Measurements from ENCODE around the gene MICAL3. TPM values are rescaled to one million over a fixed set of nuclear protein-coding genes. Genes with fewer than 3 reads are reported as not detected.

Gene MICAL3
- total RNA-seq, 4 donors from 2014 or later, result 6.0 to 9.8 (median 8.1) TPM

DNA sequence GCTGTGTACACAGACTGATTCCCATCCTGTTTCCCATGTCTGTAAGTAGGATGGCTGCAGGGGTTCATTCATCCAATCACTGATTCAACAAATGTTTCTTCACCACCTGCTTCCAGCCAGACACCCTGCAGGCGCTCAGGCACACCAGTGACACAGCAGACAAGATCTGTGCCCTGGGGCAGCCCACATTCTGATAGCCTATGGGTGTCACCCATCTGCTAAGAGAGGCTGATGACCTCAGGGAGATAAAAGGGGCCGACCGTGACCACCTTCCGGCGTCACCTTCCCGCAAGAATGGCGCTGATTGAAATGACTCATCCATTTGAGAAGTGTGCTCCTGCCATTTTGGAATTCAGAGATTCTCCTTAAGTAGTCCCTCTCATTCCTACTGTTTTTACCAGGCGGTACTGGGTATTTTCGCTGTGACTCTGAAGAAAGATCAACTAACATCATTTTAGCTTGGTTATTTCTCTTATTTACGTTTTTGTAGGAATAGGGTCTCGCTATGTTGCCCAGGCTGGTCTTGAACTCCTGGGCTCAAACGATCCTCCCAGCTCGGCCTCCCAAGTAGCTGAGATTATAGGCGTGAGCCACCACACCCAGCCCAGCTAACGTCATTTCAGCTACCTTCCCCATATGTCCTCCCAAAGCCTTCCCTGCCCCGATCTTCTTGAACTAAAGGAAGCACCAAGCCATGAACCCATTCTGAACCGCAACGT is 176.8 kb downstream of the MICAL3 start:
- TF ChIP-seq, protein P1, sequence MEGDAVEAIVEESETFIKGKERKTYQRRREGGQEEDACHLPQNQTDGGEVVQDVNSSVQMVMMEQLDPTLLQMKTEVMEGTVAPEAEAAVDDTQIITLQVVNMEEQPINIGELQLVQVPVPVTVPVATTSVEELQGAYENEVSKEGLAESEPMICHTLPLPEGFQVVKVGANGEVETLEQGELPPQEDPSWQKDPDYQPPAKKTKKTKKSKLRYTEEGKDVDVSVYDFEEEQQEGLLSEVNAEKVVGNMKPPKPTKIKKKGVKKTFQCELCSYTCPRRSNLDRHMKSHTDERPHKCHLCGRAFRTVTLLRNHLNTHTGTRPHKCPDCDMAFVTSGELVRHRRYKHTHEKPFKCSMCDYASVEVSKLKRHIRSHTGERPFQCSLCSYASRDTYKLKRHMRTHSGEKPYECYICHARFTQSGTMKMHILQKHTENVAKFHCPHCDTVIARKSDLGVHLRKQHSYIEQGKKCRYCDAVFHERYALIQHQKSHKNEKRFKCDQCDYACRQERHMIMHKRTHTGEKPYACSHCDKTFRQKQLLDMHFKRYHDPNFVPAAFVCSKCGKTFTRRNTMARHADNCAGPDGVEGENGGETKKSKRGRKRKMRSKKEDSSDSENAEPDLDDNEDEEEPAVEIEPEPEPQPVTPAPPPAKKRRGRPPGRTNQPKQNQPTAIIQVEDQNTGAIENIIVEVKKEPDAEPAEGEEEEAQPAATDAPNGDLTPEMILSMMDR (IDR thresholded peaks at IDR 0.05 in 4 of 5, conservative IDR thresholded peaks at IDR 0.05 in 1 of 5), result no peak
- no peak for TF ChIP-seq POLR2A (IDR thresholded peaks at IDR 0.05)
- Histone ChIP-seq H3K27ac (peak overlapping the region; percentile 62 to 80 (median 67)), H3K4me1 (peaks cover 38 to 44% of the 10 kb centered on the region in 2 donors), H3K9me3 (no peaks in the 10 kb centered on the region), H3K4me3 (no peak overlapping the region), H3K36me3 (no peaks in the 10 kb centered on the region), H3K27me3 (no peaks in the 10 kb centered on the region)
- ATAC-seq, result no peak
- in situ Hi-C loops (cut with MboI; ENCODE audit: low sequenced_read_pairs in 4 of 4), result no loop called here
- no peak for DNase-seq
- intact Hi-C loops (cut with DNase I; ENCODE audit: low total_unique reads), result no loop called here

DNA sequence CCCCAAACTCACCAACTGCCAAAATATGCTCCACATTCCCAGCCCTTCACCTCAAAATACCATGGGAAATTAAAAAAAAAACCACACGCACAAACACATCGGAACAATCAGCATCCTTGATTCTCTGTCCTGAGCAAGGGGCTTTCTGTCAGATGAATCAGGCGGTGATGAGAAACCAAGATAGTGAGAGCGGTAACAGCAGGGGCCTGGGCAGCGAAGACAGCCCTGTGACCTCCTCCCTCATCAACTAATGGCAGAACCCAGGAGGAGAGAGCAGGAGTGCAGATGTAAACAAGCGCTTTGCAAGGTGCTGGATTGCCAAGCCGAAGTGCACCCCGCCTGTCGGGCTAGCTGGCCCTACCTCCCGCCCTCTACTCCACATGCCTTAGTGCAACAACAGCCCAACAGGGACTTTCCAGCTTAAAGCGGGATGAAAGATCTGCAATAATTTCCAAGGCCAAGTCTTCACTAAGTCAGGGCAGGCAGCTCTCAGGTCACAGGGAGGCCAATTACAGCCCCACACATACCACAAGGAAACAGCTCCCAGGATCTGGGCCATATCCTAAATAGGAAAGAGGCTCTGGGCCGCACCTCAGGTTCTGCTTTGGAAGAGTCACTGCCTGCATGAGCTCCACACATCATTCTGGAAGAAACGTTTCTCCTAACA is 177.9 kb downstream of the MICAL3 start:
- in situ Hi-C loops (cut with MboI; ENCODE audit: low sequenced_read_pairs in 4 of 4) (no loop called here), intact Hi-C loops (cut with DNase I; ENCODE audit: low total_unique reads) (no loop called here)

GRCh38 chr22:17845790-17846189 is 178.6 kb downstream of the MICAL3 start:
- DNase-seq (no peak), ATAC-seq (no peak)
- TF ChIP-seq, protein P1 (IDR thresholded peaks at IDR 0.05 in 4 of 5, conservative IDR thresholded peaks at IDR 0.05 in 1 of 5), result no peak
- H3K27me3 ChIP-seq, result no peaks in the 10 kb centered on the region
- in situ Hi-C loops (cut with MboI; ENCODE audit: low sequenced_read_pairs in 4 of 4) (no loop called here), intact Hi-C loops (cut with DNase I; ENCODE audit: low total_unique reads) (no loop called here)
- no peak overlapping the region for H3K4me3 ChIP-seq
- H3K36me3 ChIP-seq, result peaks cover 0 to 9% of the 10 kb centered on the region in 2 donors
- H3K9me3 ChIP-seq, result no peaks in the 10 kb centered on the region
- H3K27ac ChIP-seq, result peak overlapping the region; percentile 62 to 80 (median 67)
- peaks cover 31 to 32% of the 10 kb centered on the region in 2 donors for H3K4me1 ChIP-seq

More for the DNA sequence above, 177.9 kb downstream of the MICAL3 start:
- Histone ChIP-seq H3K9me3 (no peaks in the 10 kb centered on the region), H3K4me3 (no peak overlapping the region), H3K27ac (peak overlapping the region; percentile 62 to 80 (median 67)), H3K27me3 (no peaks in the 10 kb centered on the region), H3K36me3 (peaks cover 0 to 3% of the 10 kb centered on the region in 2 donors), H3K4me1 (peaks cover 32 to 33% of the 10 kb centered on the region in 2 donors)
- ATAC-seq (peak; percentile 45 to 58), DNase-seq (no peak)
- TF ChIP-seq, protein P1 (IDR thresholded peaks at IDR 0.05 in 4 of 5, conservative IDR thresholded peaks at IDR 0.05 in 1 of 5), result no peak
- TF ChIP-seq POLR2A (IDR thresholded peaks at IDR 0.05), result no peak

DNA sequence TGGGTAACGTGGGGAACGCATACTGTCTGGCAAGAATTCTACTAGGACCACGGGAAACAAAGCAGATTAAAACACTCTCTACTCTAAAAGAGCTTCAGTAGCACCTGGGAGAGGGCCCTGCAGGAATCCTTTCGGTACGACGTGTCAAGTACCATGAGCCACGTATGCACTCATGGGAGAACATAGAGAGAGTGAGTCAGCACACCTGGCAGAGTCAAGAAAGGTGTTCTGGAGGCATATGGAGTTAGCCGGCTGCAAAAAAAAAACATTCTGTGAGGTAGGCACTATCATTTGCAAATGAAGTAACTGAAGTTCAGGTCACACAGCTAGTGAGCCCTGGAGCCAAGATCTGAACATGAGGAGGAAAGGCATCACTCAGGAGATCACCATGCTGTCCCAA is 179.0 kb downstream of the MICAL3 start:
- no peak for TF ChIP-seq POLR2A (IDR thresholded peaks at IDR 0.05)
- TF ChIP-seq, protein P1 (IDR thresholded peaks at IDR 0.05 in 4 of 5, conservative IDR thresholded peaks at IDR 0.05 in 1 of 5), result no peak
- Histone ChIP-seq H3K4me1 (peaks cover 31 to 32% of the 10 kb centered on the region in 2 donors), H3K27me3 (no peaks in the 10 kb centered on the region), H3K4me3 (no peak overlapping the region), H3K9me3 (no peaks in the 10 kb centered on the region), H3K36me3 (peaks cover 0 to 14% of the 10 kb centered on the region in 2 donors), H3K27ac (peak overlapping the region; percentile 62 to 80 (median 67))
- peak; percentile 32 to 40 for ATAC-seq
- DNase-seq, result no peak
- in situ Hi-C loops (cut with MboI; ENCODE audit: low sequenced_read_pairs in 4 of 4) (no loop called here), intact Hi-C loops (cut with DNase I; ENCODE audit: low total_unique reads) (no loop called here)
